GM19328 (cell line): Measurements from ENCODE around the gene HSD11B1L.
A peak's percentile ranks its signal among the peaks of the same experiment; 100 is the strongest.
"Not testable (repeated sequence)": the region's sequence is repeated elsewhere in the genome, so short reads cannot be mapped to it uniquely, and the experiment has no call there.

Source experiments
- ATAC-seq: cut with Tn5 transposase; IDR thresholded peaks from one replicate; pipeline ENCODE4 v1.9.1; 2021; ENCODE audit warnings: mild to moderate bottlenecking, moderate library complexity; ENCODE audit not compliant: unreplicated experiment

Gene HSD11B1L

GRCh38 chr19:5686647-5687359, 6.0 kb downstream of the HSD11B1L start:
- ATAC-seq: peak; percentile 51

DNA sequence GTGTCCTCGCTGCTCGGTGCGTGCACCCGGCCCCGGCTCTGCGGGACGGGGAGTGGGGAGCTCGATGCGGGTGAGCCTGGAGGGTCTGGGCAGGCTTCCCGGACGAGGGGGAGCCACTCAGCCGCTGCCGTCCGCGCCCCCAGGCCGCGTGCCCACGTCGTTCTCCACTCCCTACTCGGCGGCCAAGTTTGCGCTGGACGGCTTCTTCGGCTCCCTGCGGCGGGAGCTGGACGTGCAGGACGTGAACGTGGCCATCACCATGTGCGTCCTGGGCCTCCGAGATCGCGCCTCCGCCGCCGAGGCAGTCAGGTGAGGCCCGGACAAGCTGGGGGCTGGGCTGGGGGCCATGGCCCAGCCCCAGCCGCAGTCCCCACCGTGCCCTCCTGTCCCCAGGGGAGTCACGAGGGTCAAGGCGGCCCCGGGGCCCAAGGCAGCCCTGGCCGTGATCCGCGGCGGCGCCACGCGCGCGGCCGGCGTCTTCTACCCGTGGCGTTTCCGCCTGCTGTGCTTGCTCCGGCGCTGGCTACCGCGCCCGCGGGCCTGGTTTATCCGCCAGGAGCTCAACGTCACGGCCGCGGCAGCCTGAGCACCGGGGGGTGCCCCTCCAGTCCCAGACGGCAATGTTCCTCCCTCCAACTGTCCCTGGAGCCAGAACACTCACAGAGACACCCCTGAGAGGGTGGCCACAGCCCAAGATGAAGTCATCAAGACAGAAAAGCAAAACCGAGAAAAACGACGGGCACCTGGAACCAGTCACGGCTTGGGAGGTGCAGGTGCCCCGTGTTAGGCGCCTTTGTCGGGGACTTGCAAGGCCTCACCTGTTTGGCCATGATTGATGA, 6.8 kb downstream of the HSD11B1L start:
- ATAC-seq: no peak

DNA sequence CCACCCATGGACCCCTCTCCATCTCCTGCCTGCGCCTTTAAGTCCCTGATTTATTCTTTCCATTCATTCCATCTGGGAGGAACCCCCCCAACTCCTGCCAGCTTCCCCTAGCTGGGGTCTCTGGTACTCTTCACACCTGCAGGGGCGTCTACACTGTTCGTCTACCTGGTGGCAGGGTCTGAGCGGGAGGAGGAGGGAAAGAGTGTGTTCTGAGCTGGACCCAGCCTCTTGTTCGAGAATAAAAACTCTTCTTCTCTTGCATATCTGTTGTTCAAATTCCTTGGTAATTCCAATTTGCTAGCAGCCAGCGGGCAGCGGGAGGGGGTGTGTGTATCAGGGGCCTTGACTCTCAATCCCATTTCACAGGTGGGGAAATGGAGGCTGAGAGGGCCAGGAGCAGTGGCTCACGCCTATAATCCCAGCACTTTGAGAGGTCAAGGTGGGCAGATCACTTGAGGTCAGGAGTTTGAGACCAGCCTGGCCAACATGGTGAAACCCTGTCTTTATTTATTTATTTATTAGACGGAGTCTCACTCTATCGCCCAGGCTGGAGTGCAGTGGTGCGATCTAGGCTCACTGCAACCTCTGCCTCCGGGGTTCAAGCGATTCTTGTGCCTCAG, 7.5 kb downstream of the HSD11B1L start:
- not testable (repeated sequence) for ATAC-seq

DNA sequence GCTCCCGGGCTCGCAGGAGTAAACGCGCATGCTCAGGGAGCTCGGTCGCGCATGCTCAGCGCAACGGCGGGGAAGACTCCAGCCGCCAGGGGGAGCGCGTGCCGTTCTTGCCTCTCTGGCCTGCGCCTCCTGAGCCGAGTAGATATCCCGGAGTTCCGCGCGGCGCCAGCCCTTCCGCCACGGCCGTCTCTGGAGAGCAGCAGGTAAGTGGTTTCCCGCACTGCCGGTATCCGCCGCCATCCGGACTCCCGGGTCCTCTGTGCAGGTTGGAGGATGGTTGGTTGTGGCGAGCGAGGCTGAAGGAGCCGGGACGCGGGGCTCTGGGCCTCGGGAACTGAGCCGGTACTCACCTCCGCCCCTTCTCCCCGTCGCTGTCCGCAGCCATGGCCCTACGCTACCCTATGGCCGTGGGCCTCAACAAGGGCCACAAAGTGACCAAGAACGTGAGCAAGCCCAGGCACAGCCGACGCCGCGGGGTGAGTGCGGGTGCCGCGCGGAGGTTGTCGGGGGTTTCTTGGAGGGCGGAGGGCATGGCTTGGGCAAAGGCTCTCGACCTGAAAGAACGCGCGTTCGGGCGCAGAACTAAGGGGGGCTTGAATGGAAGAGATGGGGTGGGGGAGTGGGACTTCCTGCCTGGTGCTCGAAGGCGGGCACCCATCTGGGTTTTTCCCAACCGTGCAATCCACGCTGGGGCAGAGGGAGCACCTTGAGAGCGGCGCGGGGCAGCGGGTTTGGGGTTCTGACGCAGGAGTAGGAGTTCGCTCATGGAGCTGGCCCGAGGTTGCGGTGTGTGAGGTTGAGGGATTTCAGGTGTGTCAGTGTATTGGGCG, 9.5 kb downstream of the HSD11B1L start, which contains the start of gene RPL36:
RPL36 (plus strand) TSS at position 171 of the 830 bp plus-strand sequence; CDS start at position 384, 213 bp downstream.
- ATAC-seq: peak; percentile 39

DNA sequence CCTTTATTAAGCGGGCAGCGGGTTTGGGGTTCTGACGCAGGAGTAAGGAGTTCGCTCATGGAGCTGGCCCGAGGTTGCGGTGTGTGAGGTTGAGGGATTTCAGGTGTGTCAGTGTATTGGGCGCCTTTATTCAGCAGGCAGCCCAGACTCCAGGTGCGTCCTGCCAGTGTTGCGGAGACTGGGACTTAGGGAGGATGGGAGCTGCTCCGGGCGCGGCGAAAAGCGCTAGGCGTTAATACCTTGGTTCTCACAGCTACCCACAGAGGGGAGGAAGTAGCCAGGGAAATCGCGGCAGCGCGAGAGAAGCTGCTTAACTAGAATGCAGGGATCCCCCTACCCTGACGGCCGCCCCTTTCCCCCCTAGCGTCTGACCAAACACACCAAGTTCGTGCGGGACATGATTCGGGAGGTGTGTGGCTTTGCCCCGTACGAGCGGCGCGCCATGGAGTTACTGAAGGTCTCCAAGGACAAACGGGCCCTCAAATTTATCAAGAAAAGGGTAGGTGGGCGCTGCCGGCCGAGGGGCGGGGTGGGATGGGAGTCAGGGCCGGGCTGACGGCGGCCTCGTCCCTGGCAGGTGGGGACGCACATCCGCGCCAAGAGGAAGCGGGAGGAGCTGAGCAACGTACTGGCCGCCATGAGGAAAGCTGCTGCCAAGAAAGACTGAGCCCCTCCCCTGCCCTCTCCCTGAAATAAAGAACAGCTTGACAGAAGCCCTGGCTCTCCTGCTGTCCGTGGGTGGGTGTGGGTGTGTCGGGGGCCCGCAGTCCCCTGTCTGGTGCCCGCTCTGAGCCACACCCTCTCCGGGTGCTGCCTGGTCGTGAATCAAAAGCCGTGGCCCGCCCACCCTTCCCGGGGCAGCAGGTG, 10.4 kb downstream of the HSD11B1L start:
- no peak for ATAC-seq

DNA sequence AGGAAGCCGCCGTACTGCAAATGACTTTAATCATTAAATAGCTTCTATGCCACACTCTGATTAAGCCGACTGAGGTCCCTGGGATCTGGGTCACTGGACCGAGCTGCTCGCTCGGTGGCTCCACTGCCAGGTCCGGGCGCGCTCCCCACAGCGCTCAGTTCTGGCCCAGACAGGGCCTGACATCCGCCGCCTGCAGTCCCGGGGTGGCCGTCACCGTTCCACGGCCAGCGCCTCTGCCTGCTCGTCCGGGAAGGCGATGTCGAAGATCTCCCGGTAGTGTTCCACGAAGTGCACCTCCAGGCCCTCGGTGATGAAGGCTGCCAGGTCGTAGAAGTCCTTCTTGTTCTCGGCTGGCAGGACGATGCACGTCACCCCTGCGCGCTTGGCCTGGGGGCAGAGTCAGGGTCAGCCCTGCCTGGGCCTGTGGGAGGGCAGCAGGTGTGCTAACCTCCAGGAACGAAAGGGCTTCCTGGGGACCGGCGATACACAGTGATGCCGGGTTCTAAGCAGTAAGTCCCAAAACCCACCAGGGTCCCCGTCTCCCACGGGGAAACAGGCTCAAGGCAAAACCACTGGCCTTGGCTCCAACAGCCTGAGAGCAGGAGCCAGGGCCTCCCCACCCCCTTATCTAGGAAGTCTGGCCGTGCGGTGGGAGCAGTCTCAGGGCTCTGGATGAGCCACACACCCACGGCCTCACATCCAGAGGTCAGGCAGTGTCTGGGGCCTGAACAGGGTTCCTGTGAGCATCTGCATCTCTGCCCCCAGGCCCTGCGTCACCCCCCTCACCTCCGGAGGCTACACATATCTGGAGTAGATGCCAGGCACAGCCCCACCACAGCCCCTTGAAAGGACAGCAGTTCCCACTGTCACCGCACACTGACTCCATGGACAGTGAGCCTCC, 11.2 kb downstream of the HSD11B1L start:
- ATAC-seq: no peak

GRCh38 chr19:5692723-5693194, 11.9 kb downstream of the HSD11B1L start:
- ATAC-seq: no peak

DNA sequence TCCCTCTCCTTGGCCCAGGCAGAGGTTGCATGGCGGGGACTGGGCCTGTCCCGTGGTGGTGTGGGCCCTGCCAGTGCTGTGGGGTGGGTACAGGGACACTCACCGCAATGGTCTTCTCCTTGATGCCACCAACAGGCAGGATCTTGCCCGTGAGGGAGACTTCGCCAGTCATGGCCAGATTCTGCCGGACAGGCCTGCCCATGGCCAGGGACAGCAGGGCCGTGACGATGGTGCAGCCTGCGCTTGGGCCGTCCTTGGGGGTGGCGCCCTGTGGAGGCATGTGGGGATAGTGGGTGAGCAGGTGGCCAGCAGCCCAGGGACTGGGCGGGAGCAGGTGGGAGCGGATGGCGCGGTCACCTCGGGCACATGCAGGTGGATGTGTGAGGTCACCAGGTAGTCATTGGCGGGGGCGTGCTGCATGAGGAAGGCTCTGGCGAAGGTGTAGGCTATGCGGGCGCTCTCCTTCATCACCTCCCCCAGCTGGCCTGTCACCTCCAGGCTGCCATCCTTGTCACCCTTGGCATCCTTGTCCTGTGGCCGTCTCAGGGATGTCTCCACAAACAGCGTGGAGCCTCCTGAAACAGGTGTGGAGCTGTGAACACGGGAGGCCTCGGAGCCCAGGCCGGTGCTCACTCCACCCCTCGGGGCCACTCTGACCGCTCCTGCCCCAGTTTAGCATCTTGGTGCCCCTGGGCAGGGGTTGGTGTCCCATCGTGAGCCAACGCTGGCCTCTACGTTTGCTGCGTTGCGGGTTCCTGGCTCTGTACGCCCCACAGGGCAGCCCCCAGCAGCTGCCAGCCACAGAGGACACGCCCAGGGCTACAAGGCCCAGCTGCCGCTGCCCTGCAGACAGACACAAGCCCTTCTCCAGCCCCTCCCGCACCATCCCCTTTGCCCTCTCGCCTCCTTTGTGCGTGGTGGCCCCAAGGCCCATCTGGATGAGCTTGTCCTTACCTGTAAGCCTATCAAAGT, 12.7 kb downstream of the HSD11B1L start:
- no peak for ATAC-seq

- no peak for ATAC-seq
Measured at GRCh38 chr19:5694167-5694955, 13.5 kb downstream of the HSD11B1L start.

DNA sequence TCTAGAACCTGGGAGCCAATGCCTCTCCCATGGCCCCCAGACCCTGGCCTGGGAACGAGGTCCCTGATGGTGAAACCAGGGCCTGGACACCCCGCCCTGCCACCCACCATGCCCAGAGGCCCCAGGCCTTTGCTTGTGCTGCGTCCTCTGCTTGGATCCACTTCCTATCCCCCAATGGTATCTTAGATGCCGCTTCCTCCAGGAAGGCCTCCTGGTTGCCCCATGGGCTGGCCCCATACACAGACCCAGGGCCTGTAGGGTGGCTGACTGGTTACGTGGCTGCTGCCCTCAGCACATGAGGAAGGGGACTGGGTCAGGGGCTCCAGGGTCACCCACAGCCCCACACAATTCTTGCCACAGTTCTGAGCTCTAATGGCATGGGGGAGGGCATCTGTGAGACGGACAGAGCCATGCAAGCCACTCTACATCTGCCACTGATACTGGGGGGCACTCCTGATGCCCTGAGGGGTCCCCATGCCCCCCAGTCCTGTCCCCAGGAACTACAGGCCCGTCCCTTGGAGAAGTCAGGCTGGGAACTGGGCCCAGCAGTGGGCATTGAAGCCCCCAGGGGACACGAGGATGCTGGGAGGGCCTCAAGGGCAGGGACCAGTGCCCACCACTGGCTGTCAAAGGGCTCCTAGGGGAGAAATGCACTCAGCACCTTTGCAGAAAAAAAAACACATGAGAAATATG, 14.3 kb downstream of the HSD11B1L start:
- ATAC-seq: no peak

GRCh38 chr19:5695649-5696195, 14.9 kb downstream of the HSD11B1L start:
- no peak for ATAC-seq

DNA sequence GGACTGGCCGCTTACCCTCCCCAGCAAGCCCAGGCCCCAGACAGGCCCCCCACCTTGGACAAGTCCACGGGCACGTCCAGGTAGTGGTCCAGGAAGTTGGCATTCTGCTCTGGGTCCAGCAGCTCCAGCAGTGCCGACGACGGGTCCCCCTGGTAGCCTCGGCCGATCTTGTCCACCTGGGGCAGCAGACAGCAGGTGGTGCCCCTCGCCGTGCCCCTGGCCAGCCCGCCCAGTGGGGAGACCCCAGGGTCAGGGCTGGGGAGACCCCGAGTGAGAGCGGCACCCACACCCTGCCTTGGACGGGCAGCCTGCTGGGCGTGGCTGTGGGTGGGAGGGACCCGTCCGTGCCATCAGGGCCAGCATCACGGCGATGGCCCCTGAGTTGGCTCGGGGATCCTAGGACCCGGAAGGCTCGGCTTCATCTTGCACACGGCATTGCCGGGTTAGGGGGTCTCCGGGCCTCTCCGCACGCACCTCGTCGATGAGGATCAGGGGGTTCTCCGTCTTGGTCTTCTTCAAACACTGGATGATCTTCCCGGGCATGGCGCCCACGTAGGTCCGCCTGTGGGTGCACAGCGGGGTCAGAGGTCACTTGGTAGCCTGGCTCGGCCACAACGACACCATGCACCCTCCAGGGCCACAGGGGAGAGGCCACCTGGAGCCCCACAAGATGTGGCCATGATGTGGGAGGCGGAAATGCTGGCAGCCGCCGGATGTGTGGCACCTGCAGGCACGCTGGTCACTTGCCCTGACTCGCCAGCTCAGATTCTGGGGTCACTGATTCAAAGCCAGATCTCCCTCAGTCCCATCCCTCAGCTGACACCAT, 15.6 kb downstream of the HSD11B1L start:
- no peak for ATAC-seq

GRCh38 chr19:5697022-5697889, 16.4 kb downstream of the HSD11B1L start:
- ATAC-seq: no peak
